ENCODE results near the gene CEP104.

Gene CEP104

DNA sequence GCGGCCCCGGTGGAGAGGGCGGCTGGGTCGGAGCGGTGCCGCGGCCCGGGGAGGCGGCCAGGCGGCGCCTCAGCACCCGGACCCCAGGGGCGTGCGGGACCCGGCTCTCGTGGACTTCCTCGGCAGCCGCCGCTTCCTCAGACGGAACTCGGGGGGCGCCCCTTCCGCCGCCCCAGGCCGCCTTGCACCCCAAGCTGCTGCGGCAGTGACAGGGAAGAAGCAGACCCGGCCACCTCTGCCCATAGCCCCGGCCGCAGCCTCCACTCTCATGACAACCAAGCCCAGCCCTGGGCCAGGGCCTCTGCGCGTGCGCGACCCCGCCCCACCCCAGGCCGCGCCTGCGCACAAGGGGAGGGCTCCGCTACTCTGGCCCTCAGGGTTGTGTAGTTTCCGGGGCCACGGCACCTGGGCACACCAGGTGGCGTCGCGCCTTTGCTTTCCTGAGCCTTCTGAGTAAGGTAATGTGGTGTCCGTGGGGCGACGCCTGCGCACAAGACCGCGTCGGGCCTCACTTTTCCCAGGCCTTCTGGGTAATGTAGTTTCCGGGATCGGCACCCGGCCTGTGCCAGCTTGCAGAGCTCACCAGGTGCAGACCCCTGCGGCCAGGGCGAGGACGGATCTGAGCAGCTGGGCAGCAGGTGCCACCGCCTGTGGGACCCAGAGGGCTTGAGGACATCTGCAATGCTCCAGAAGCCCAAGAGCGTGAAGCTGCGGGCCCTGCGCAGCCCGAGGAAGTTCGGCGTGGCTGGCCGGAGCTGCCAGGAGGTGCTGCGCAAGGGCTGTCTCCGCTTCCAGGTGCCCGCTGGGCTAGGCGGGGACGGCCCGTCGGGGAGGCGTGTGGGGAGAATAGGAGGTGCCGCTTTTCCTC lies at the start of gene CEP104, which contains the start of gene DFFB:
TSS of gene CEP104 (minus strand) at position 289 of the 868 bp plus-strand sequence. CDS start 4,804 bp downstream, outside the sequence.
TSS of gene DFFB (plus strand) at position 554 of the 868 bp plus-strand sequence. CDS start at position 682, 128 bp downstream.
- peak; percentile 98 for DNase-seq (ENCODE audit: low spot score)

DNA sequence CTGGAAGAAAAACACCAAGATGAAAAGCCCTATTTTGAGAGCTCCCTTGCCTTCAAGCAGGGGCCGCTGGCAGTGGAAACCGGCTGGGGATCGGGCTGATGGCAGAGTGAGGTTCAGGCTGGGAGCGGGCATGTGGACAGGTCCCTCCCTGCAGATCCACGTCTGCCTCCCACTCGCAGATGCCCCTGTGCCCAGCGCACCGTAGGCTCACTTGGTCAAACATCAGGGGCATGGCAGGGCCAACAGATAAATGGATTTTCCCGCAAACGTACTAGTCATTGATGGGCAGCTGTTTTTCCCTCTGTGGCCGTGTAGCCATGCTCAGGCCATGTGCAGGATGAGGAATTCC lies 49.6 kb upstream of the CEP104 start:
- DNase-seq (ENCODE audit: low spot score): no peak

DNA sequence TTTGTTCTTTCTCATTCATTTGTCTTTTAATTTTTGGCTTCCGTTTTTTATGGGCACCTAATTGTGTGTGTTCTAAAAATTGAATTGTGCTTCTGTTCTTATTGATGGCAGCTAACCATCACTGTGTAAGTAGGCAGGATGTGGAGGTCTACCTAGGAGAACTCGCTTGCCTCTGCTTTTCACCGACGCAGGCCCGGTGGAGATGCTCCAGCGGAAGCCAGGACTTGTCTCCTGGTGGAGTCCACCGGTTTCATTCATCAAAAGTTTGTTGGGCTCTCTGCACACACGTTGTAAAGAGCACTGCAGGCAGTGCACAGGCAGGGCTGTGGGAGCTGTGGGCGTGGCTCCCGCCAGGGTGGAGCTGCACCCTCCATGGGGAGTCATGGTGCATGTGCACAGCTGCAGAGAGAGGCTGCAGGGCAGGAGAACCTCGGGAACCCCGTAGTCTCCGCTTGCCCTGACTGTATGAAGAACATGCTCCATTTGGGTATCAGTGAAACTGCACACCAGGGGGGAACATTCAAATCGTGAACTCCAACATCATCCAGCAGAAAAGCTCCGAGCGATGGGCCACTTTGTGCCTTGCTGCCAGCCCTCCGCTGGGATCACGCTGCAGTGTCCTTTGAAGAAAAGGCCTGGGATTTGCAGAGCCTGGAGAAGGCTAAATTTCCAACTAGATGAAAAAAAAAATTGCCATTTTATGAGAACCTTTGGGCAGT lies 49.1 kb upstream of the CEP104 start:
- no peak for DNase-seq (ENCODE audit: low spot score)

DNA sequence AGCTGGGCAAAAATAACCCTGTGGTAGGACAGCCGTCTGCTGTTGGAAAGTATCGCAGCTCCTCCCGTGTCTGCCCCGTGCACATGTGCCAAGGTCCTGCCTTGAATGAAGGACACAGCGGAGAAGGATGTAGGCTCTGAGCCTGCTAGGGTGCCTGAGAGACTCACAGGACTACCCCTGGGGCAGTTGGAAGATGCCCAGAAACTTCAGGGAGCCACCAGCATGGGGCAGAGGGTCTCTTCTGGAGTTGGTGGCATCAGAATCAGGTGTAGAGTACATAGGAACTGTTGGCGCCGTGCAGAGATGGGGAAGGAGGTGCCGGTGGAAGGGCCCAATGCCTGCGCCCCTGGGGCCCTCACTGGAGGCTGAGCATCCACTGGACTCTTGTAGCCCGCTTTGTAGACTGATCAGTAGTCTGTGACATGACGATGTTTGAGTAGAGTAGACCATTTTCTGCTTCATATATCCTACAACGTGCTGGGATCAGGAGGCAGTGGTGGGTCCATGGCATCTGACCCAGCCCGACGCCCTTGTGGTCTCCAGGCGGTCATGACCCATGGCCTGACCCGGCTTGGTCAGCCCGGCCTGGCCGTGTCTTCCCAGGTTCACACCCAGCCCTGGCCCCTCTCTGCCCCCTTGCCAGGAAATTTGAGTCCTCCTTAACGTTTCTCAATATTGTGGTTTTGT lies 48.4 kb upstream of the CEP104 start:
- no peak for DNase-seq (ENCODE audit: low spot score)

DNA sequence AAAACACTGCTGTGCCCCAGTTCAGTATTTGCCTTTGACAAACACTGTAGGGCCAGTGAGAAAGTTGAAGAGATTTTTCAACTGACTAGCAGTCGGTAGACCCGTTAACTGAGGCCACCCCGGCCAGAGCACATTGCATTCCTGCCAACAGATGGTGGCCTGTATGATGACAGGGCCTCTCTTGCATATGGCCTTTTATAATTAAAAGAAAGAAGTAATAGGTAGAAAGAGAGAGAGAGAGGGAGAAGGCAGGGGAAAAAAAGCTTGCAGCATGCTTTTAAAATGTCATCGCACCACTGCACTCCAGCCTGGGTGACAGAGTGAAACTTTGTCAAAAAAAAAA lies 47.8 kb upstream of the CEP104 start:
- DNase-seq (ENCODE audit: low spot score): no peak

DNA sequence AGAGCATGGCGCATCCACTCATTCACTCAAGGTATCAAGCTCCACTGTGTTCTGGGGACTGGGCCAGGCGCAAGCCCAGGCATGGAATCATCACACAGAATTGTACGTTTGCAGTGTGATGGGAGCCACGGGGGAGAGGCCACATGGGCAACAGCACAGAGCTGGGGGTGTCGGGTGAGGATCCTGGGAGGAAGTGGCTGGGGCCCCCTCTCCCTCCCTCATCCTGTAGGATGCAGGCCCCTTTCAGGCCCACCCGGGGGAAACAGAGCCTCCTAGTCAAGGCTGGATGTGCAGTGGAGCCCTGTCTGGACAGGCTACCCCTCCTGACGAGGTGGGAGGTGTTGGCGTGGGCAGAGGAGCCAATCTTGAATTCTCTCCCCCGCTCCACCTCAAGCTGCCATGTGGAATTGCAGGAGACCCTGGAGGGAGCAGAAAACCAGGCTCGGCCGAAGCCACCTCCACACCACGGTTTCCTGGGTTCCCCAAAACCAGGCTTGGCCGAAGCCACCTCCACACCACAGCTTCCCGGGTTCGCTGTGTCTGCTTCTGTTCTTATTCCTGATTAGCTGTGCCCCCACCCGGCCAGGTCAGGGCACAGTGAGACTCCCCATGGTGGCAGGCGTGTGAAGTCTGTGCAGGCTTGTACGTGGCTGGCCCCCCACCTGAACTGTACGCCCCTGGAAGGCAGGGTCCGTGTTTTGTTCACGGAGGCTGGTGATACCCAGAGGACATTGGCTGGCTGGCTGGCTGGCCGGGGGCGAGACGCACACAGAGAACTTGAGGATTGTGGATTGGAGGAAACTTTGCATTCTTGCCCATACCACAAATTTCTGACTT lies 47.2 kb upstream of the CEP104 start:
- DNase-seq (ENCODE audit: low spot score): no peak

DNA sequence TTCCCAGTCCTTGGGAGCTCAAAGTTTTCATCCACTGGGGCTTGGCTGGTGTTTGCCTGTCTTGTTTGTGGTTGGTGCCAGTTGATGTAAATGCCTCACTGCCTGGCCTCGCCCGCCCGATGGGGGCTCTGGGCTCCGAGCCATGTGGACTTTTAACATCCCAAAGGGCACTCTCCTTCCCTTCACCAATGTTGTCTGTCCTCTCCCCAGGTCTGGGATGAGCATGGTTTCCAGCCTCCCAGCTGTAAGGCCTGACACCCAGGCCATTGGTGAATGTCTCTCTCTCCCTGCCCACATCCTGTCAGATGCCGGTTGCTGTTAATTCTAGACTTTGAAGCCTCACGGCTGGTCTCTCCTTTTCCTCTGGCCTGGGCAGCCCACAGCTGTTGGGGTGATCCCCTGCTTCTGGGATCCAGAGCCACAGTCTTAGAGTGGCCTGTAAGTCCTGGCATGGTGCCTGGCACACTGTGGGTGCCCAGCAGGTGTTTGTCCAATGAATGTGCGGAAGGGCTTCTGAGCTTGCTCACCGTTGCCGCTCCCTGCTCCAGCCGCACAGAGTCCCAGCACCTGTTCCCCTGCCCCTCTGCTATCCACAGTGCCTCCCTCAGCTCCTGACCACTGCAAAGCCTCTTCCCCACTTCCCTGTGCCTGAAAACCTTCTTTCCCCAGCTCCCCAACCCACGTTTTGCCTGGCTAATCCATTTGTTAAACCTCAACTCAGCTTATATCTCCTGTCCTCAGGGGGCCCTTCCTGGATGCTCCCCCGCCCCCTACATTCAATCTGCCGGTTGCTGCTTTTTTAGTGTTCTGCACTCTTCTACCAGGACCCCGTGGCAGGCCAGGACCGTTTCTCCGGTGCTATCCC lies 46.4 kb upstream of the CEP104 start:
- no peak for DNase-seq (ENCODE audit: low spot score)

DNA sequence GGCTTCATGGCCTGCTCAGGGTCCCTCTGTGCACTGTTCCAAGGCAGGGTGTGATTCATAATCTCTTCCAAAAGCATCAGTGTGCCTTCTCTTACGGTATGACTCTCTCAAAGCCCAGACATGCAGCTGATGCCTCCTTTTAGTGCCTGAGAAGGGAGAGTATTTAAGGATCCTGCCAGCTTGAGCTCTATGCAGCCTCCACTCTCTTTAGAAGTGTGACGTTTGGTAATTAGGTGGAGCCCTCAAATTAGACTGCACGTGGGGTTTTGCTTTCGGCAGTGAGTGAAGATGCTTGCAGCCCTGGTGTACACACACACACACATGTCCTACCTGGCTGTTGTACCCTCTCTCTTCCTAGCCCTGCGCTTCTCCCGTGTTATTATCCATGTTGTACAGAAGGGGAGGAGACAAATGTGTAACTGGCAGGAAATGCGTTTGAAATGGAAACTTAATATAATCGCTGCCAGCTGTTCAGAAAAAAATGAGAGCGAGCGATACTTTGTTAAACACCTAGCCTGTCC lies 45.6 kb upstream of the CEP104 start:
- DNase-seq (ENCODE audit: low spot score): no peak

DNA sequence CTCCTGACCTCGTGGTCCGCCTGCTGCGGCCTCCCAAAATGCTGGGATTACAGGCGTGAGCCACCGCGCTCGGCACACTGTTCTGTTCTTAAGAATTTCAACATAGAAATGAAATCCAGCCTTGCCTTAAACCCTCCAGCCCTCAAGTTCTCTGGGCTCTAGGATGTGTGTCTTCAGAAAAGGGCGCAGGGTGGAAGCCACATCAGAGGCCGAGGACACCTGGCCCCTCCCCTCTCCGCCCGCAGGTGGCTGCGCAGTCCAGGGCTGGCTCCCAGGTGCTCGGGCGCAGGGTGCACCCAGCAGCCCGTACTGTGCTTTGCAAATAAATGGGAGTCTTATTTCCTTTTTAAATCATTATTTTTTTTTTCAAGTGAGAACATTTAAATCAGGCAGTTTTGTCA lies 45.1 kb upstream of the CEP104 start:
- DNase-seq (ENCODE audit: low spot score): no peak

DNA sequence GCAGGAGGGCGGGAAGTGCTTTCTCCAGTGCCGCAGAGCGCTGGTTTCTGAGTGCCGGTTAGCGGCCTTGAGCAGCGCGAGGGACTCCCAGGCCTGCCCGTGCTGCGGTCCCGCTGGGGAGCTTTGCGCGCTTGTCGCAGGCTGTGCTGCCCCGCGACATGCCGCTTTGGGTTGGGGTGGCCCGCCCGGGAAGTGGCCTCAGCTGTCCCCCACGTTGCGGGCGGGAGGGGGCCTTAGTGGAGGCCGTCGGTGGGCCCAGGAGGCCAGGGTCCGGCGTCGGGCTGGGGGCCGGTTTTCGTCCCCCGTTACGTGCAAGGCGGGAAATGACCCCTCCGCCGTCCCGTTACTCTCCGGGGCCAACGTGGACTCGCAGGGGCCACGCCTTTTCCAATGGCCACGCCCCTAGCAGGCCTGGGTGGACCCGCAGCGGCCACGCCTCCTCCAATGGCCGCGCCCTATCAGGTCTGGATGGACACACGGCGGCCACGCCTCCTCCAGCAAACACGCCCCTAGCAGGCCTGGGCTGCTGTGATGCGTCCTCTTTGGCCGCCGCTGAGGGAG lies 44.0 kb upstream of the CEP104 start:
- DNase-seq (ENCODE audit: low spot score): peak; percentile 95

DNA sequence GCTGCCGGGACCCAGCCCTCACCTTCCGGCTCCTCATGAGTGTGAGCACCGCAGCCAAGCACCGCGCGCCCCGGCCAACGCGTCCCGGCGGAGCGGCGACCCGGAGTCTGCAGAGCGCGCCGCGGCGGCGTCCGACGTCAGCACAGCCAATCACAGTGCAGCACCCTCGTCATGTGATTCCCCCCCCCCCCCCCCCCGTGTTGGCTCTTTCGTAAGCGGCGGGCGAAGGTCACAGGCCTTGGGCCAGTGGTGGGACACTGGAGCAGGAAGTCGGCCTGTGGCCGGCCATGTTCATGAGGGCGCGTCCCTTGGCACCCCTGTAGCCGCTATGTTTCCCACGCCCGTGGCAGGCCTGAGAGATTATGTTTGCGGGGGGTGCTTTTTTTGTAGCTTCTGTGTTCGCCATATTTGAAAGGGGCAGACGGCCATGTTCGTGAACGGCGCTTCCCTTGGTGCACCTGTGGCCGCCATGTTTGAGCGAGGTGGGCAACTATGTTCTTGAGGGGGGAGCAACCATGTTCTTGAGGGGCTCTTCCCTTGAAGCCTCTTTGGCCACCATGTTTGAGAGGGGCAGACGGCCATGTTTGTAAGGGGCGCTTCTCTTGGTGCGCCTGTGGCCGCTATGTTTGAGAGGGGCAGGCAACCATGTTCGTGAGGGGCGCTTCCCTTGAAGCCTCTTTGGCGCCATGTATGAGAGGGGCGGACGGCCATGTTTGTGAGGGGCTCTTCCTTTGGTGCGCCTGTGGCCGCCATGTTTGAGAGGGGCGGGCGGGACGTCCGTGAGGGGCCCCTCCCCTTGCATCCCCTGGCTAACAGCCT lies 43.3 kb upstream of the CEP104 start, which contains the start of gene C1orf174:
TSS of gene C1orf174 (minus strand) at position 123 of the 819 bp plus-strand sequence. CDS start at position 37, 86 bp downstream.
- DNase-seq (ENCODE audit: low spot score): peak; percentile 95

DNA sequence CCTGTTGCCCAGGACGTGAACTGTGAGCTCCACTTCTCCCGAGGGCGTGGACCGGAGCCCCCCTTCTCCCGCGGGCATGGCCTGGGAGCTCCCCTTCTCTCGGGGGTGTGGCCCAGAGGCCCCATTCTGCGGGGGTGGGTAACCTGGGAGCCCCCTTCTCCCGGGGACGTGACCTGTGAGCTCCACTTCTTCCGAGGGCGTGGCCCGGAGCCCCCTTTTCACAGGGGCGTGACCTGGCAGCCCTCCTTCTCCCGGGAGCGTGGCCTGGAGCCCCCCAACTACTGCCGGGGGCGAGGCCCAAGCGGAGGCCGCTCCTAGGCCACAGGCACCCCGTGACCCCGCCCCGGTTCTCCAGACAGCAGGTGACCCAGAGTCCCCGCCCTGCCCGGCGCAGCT lies 42.7 kb upstream of the CEP104 start:
- no peak for DNase-seq (ENCODE audit: low spot score)

DNA sequence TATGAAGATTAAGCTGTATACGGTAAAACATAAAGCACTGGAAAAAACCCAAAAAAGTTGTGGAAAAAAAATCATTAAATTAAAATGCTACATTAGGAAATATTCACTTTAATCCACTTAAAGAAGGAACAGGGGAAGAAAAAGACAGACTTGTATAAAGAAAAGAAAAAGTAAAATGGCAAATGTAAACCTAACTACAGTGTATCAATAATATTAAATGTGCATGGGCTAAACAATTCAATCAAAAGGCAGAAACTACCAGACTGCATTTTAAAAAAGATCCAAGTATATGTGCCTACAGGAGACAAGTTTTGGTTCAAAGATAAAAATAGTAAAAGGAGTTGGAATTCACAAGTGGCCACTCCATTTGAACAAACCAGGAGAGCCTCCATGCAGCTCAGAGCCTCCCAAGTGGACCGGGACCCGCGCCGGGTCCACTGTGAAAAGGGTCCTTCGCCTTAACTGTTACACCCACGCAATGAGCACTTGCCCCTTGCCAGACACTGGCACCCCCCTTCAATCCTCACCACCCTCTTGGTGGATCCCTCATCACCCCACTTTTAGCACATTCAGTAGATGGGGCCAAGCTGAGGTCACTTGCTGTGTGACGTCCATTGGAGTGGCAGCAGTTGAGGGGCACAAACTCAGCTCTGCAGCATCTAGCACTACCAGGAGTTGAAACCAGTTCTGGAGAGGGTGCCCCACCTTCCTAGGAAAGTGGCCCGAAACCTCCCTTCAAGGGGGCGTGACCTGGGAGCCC lies 42.2 kb upstream of the CEP104 start:
- DNase-seq (ENCODE audit: low spot score): no peak

DNA sequence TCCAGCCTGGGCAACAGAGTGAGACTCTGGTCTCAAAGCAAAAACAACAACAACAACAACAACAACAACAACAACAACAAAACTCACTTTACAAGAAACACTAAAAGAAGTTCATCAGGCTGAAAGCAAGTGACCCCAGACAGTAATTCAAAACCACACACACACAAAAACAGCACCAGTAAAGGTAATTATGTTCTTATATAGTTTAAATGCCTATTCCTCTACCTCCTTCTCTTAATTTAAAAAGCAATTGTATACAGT lies 41.4 kb upstream of the CEP104 start:
- DNase-seq (ENCODE audit: low spot score): no peak

DNA sequence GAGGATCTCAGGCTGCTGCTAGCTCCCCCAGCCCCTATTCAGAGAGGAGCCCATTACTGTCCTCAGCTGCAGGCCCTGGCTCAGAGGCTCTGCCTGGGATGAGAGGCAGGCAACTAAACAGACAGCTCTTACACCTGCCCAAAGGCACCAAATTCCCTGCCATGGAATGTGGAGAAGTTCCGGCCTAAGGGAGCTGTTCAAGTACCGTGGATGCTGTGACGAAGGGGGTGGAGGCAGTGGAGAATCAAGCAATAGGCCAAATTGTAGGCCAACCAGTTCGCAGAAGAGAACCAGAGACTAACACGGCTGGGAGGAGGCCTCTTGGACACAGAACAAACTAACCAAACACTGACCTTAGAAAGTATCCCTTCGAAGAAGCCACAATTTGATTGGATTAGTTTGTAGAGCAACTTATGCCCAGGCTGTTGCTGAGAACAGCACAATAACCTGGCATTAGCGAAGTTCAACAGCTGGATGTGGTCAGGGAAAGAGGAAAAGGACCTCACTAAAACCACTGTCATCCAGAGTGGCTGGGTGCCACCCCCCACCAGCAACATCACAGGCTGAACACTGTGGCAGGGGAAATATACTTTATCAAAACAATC lies 39.5 kb upstream of the CEP104 start:
- no peak for DNase-seq (ENCODE audit: low spot score)

DNA sequence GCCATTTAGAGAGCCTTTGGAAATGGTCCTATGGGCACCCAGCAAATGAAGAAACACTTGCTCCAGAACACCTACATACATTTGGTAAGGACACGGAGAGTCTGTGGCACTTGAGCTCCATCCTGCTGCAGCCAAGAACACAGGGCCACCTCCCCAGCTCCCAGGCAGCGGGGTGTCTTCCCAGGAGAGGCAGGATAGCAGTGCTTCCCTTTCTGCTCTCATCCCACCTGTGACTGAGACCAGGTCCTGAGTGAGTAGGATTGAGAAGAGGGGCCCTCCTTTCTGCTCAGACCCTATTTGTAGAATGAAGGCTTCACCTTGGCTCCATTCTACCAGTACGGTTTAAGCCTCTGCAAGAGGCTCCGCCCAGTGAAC lies 38.9 kb upstream of the CEP104 start:
- DNase-seq (ENCODE audit: low spot score): no peak

DNA sequence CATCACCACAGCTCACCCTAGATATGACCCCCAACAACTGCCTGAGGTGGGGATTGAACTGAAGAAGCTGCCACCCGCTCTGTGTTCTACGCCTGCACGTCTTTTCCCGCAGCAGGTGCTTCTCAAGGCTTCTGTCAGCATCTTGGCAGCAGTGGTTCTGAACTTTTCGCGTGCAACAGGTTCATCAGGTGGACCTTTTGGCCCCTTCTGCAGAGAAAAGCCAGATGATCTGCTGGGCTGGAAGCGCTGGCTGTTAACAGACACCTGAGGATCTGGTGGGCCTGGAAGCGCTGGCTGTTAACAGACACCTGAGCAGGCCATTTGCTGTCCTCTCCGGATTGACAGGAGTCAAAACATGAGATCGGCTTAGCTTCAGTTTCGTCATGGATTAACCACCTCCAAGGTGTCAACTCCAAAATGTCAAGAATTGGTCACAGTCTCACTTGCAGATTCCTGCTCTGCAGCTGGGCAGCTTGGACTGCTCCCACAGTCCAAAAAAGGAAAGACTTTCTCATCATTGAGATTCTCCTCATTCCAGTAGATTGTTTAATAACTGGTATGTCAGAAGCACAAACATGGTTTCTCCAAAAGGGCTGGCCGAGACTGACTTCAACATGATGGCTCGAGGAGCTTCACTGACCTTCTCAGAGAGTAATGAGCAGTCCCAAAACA lies 38.4 kb upstream of the CEP104 start:
- DNase-seq (ENCODE audit: low spot score): no peak

All from LoVo (cell line).